Immature natural killer cell (primary cell): ENCODE measurements around the gene MACROD2. TPM values are rescaled to one million over a fixed set of nuclear protein-coding genes. Genes with fewer than 3 reads are reported as not detected.

Source experiments
- DNase-seq, 3 donors: peaks; one replicate each; pipeline ENCODE4 v3.0.0; 2022; ENCODE audit warnings: mixed read lengths in 1 of 3
- H3K27ac Mint-ChIP-seq, 6 donors: one replicate each; pipeline ENCODE4 v1.8.0; 2020; ENCODE audit warnings: mixed read lengths in 6 of 6, mild to moderate bottlenecking in 5 of 6, inconsistent platforms in 4 of 6, moderate library complexity in 3 of 6
- H3K27me3 Mint-ChIP-seq, 3 donors: one replicate each; pipeline ENCODE4 v1.8.0; 2020 to 2021; ENCODE audit warnings: low read depth in 3 of 3, mild to moderate bottlenecking in 3 of 3, mixed read lengths in 3 of 3, moderate library complexity in 3 of 3, inconsistent platforms in 1 of 3
- H3K36me3 Mint-ChIP-seq, 3 donors: one replicate each; pipeline ENCODE4 v1.8.0; 2020; ENCODE audit warnings: mixed read lengths in 3 of 3, inconsistent platforms in 2 of 3, mild to moderate bottlenecking in 2 of 3
- H3K4me1 Mint-ChIP-seq, 2 donors: one replicate each; pipeline ENCODE4 v1.8.0; 2020; ENCODE audit warnings: inconsistent platforms in 2 of 2, mild to moderate bottlenecking in 2 of 2, mixed read lengths in 2 of 2, moderate library complexity in 1 of 2
- H3K4me3 Mint-ChIP-seq, 5 donors: one replicate each; pipeline ENCODE4 v1.8.0; 2020; ENCODE audit warnings: mild to moderate bottlenecking in 5 of 5, mixed read lengths in 5 of 5, inconsistent platforms in 3 of 5, moderate library complexity in 3 of 5
- H3K9me3 Mint-ChIP-seq, 6 donors: one replicate each; pipeline ENCODE4 v1.8.0; 2020; ENCODE audit warnings: mild to moderate bottlenecking in 6 of 6, mixed read lengths in 6 of 6, inconsistent platforms in 4 of 6, moderate library complexity in 3 of 6
- polyA plus RNA-seq, 3 donors: library from polyadenylated mRNA; unstranded; fragments of 300-500 nt; fragmentation: Illumina TruSeq; gene quantifications; one replicate each; pipeline ENCODE4 v1.2.3, GENCODE V29; 2021

The MACROD2 gene
- polyA plus RNA-seq, 3 donors from 2014 or later, result not detected

DNA sequence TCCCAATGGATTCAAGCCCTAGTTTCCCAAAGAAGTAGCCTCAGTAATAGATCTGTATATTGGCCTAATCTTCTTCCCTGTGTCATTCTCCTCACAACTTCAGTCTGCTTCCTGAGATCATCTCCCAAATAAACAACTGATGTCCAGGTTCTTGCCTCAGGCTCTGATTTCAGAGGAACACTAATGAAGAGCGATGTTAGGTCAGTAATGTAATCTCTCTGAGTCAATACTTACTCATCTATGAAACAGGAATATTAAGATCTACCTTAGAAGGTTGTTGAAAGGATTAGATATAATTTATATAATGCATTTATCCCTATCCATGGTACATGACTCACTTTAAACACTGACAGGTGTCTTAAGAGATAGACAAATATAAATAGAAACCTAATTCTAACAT lies 588.1 kb downstream of the MACROD2 start:
- Mint-ChIP-seq H3K4me1 (no peaks in the 10 kb centered on the region), H3K27me3 (no peaks in the 10 kb centered on the region), H3K9me3 (peaks cover 6 to 39% (median 12%) of the 10 kb centered on the region in 6 donors), H3K36me3 (no peaks in the 10 kb centered on the region), H3K4me3 (no peak overlapping the region), H3K27ac (no peak overlapping the region)
- no peak for DNase-seq

DNA sequence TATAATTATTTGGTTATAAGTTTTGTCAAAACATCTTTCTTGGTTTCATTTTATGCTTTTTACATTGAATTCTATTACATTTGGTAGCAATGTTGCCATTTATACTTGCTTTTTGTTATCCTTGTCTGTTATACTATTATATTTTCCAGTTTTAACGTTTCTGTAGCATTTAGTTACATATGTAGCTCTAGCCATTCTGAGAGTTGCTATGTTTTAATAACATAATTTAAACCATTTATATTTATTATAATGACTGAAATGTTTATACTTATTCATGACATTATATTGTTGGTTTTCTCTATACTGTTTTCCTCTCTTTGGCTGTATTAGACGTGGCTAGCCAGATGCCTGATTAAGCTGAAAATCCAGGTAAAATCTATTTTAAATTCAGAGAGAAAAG lies 594.1 kb downstream of the MACROD2 start:
- Mint-ChIP-seq H3K9me3 (peaks cover 0 to 26% (median 10%) of the 10 kb centered on the region in 6 donors), H3K36me3 (no peaks in the 10 kb centered on the region), H3K27ac (no peak overlapping the region), H3K4me3 (no peak overlapping the region), H3K4me1 (no peaks in the 10 kb centered on the region), H3K27me3 (no peaks in the 10 kb centered on the region)
- DNase-seq, result no peak

DNA sequence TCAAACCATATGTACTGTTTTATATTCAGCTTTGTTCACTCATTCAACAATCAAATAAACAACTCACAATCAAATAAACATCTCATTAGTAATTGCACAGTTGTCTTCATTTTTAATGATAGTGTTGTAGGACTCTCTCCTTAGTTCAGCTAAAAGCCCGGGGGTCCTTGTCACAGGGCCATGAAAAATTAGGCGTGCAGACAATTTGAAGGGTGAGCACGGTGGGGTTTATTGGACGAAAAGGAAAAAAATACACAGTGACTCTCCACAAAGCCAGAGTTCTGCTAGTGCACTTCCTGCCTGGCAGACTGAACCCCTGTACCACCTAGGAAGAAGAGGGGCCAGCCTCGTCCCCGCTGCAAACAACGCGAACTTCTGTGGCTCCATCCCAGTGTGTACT lies 599.7 kb downstream of the MACROD2 start:
- no peak overlapping the region for H3K27ac Mint-ChIP-seq
- H3K4me3 Mint-ChIP-seq, result no peak overlapping the region
- no peaks in the 10 kb centered on the region for H3K4me1 Mint-ChIP-seq
- H3K27me3 Mint-ChIP-seq, result peaks cover 0 to 2% (median 1%) of the 10 kb centered on the region in 3 donors
- no peak for DNase-seq
- peaks cover 5 to 32% (median 18%) of the 10 kb centered on the region in 6 donors for H3K9me3 Mint-ChIP-seq
- no peaks in the 10 kb centered on the region for H3K36me3 Mint-ChIP-seq

DNA sequence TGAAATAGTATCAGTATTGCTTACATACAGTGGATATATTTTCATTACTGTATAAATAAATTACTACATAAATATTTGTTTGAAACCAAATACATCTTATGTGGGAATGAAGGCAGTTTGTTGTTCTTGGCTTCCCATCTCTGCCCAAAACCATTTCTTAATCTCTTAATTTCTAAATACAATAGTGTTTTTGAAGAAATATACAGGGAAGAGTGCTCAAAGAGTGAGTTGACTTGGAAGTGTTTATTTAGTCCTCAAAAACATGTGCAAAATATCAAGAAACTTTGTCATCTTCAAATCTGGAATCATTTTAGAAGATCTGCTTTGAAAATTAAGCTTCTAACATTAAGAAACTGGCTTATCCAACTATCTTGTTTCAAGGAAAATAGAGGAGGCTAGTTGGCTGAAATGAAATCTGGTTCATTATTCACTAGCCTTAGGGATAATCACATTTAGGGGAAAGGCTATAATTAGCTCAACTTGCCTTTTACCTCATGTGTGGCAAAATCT lies 601.9 kb downstream of the MACROD2 start:
- Mint-ChIP-seq H3K27me3 (peaks cover 0 to 2% (median 1%) of the 10 kb centered on the region in 3 donors), H3K4me3 (no peak overlapping the region)

DNA sequence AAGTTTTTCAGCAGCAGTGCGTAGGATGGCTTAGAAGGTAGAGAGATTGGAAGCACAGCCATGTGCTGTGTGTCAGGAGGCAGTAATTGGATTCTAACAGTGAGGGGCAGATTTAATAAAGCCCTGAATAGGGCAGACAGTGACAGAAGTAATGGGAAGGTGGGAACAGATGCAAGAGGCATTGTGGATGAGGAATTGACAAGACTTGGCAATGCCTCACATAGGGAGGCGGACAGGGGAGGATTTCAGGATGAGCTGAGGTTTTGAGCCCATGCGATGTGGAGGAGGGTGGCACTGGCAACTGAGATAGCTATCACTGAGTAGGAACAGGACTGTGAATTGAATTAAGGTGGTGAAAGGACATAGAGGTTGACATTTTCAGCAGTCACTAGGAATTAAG lies 604.3 kb downstream of the MACROD2 start:
- no peaks in the 10 kb centered on the region for H3K36me3 Mint-ChIP-seq
- no peak overlapping the region for H3K27ac Mint-ChIP-seq
- peaks cover 0 to 2% (median 1%) of the 10 kb centered on the region in 3 donors for H3K27me3 Mint-ChIP-seq
- no peak overlapping the region for H3K4me3 Mint-ChIP-seq
- DNase-seq, result no peak
- H3K4me1 Mint-ChIP-seq, result no peaks in the 10 kb centered on the region
- H3K9me3 Mint-ChIP-seq, result peaks cover 5 to 24% (median 17%) of the 10 kb centered on the region in 6 donors

More for the DNA sequence above, 601.9 kb downstream of the MACROD2 start:
- no peaks in the 10 kb centered on the region for H3K36me3 Mint-ChIP-seq
- H3K4me1 Mint-ChIP-seq, result no peaks in the 10 kb centered on the region
- H3K27ac Mint-ChIP-seq, result no peak overlapping the region
- H3K9me3 Mint-ChIP-seq, result peaks cover 5 to 22% (median 12%) of the 10 kb centered on the region in 6 donors
- no peak for DNase-seq

DNA sequence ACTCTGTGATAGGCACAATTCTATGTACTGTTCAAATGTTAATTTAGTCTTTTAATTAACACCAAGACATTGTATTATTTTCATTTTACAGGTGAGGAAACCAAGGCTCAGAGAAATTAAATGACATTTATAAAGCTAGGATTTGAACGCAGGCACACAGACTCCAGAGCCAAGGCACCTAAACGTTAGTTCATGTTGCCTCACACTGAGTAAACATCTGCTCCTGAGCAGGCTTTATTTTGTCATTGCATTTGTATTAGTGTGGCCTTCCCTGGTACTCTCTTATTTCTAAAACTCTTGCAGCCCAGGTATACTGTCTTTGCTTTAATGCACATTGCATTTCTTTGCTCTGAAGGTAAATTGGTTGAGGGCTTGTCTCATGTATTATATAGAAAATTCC lies 605.2 kb downstream of the MACROD2 start:
- H3K27ac Mint-ChIP-seq, result no peak overlapping the region
- DNase-seq, result no peak
- no peaks in the 10 kb centered on the region for H3K36me3 Mint-ChIP-seq
- no peaks in the 10 kb centered on the region for H3K4me1 Mint-ChIP-seq
- peaks cover under 1 to 25% (median 14%) of the 10 kb centered on the region in 6 donors for H3K9me3 Mint-ChIP-seq
- H3K27me3 Mint-ChIP-seq, result peaks cover 0 to 2% (median 1%) of the 10 kb centered on the region in 3 donors
- no peak overlapping the region for H3K4me3 Mint-ChIP-seq

DNA sequence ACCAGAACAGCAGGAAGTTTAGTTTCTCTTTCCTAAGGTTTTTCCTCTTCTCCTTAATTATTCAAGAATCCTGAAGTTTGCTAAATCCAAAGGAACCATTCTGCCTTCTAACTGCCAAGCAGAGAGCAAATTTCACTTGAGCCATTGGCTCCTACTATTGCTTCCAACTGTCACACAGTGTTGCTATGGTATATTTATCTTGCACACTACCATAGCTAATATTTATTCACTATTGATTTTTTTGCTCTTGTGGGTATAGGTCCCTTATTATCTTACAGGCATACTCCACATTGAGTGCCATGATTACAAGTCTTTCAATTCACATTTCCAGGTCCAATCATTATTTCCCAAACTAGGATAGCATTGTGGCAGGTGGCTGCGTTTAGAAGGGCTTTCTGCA lies 608.8 kb downstream of the MACROD2 start:
- H3K9me3 Mint-ChIP-seq, result peaks cover 2 to 31% (median 20%) of the 10 kb centered on the region in 6 donors
- H3K27me3 Mint-ChIP-seq, result peaks cover 0 to 5% (median under 1%) of the 10 kb centered on the region in 3 donors
- H3K36me3 Mint-ChIP-seq, result no peaks in the 10 kb centered on the region
- no peak overlapping the region for H3K4me3 Mint-ChIP-seq
- no peak overlapping the region for H3K27ac Mint-ChIP-seq
- no peak for DNase-seq
- no peaks in the 10 kb centered on the region for H3K4me1 Mint-ChIP-seq

DNA sequence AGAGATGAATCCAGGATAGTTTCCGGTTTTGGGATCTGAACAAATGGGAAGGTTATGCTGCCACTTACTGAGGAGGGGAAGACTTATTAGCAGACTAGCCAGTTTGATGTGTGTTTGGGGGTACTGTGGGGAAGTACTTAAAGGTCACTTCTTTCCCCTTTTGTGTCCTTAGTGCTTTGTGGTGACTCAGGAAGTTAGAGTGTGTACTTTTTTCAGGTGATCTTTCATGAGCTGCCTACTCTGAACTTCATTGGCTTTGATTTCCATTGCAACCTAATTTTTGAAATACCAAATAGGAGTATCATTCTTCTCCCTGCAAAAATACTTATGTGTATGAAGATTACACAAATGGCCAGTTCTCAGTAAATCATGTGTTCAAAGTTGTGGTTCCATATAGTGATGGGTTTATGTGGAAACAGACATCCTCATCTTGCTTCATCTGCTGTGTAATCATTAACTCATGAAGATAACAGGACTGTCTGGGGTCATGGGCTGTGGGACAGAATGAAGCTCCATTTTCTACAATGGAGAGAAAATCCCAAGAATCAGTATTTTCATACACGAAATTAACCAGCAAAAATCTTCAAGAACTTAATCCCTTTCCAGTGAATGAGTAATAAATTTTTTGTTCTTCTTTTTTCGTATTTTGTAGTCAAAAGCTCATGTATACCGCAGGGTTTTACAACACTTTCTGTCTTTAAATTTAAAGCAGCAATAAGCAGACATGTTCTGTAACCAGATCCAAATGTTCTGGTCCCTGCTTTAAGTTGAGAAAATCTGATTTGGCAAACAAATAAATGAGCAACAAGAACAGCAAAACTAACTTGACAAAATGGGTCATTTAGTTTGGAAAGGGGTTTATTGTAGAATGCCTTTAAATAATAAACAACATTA lies 614.3 kb downstream of the MACROD2 start:
- no peak overlapping the region for H3K4me3 Mint-ChIP-seq
- H3K27me3 Mint-ChIP-seq, result peaks cover 0 to 3% (median 0%) of the 10 kb centered on the region in 3 donors
- H3K9me3 Mint-ChIP-seq, result peaks cover 7 to 37% (median 18%) of the 10 kb centered on the region in 6 donors
- H3K27ac Mint-ChIP-seq, result no peak overlapping the region
- no peaks in the 10 kb centered on the region for H3K36me3 Mint-ChIP-seq
- no peaks in the 10 kb centered on the region for H3K4me1 Mint-ChIP-seq
- no peak for DNase-seq

DNA sequence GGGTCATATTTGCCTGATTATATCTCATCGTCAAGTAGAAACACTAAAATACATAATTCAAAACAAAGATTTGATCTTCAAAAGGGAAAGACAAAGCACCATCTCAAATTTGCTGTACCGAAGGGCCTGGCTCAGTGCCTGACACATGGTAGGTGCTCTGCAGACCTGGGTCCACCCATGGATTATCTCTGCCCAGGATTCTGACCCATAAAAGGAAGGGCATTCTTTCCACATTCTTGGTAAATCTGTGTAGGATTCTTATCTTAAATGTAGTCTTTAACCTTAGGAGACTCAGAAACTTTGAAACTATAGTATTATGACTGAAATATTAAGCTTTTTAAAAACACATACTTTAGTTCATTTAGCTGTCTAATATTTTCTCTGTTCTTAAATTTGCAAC lies 616.2 kb downstream of the MACROD2 start:
- Mint-ChIP-seq H3K4me3 (no peak overlapping the region), H3K4me1 (no peaks in the 10 kb centered on the region), H3K27me3 (peaks cover 0 to 3% (median 0%) of the 10 kb centered on the region in 3 donors), H3K27ac (no peak overlapping the region), H3K36me3 (no peaks in the 10 kb centered on the region), H3K9me3 (peaks cover 6 to 52% (median 20%) of the 10 kb centered on the region in 6 donors)
- DNase-seq, result no peak

DNA sequence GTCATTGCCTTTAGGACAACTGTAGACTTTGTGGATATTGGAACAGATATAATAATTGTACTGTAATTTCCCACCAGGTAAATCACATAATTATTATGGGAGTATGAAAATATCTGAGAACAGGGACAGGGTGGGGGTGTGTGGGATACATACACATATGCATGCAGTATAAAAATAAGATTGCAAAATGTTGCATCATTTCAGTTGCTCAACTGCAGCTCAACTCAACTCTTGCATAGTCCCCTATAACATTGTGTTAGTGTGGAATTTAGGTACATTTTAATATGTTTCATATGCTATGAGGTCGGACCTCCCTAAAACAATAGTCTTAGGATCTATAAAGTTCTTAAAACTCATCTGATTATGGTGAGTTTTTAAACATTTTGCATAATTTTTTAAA lies 617.1 kb downstream of the MACROD2 start:
- peaks cover 6 to 57% (median 24%) of the 10 kb centered on the region in 6 donors for H3K9me3 Mint-ChIP-seq
- DNase-seq, result no peak
- peaks cover 0 to 3% (median 0%) of the 10 kb centered on the region in 3 donors for H3K27me3 Mint-ChIP-seq
- H3K27ac Mint-ChIP-seq, result no peak overlapping the region
- no peak overlapping the region for H3K4me3 Mint-ChIP-seq
- no peaks in the 10 kb centered on the region for H3K36me3 Mint-ChIP-seq
- H3K4me1 Mint-ChIP-seq, result no peaks in the 10 kb centered on the region

DNA sequence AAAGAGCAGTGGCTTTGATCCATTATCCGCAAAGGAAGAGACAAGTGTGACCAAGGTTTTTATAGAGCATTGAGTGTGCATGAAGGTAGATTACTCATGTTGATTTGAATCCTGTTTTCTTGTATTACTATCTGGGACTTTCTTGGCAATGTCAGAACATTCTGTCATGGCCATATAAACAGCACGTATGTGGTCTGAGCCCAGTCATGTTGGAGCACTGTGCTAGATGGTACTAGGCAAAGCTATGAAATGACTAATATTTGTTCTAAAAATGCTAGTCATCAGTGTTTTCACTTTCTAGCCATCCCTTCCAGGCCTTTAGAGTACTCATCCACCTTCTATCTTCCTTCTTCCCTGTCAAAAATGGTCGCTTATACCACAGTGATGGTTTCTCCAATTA lies 620.7 kb downstream of the MACROD2 start:
- no peak overlapping the region for H3K27ac Mint-ChIP-seq

DNA sequence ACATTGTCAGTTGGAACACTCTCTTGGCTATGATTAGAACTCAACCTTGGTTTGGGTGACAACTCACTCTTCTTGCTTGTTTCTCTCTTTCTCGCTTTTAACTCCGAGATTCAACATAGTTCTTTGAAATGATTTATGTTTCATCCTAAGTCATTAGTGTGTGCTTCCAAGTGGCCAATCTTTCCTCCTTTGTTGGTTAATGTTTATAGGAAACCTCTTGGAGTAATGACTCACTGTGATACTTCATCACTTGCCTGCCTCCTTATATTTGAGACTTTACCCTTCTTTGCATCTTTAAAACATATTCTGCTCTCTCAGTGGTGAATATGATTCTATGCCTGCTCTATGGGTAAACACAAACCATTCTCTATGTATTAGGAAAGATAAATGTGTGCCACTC lies 621.8 kb downstream of the MACROD2 start:
- Mint-ChIP-seq H3K4me3 (no peak overlapping the region), H3K9me3 (peaks cover 4 to 60% (median 21%) of the 10 kb centered on the region in 6 donors), H3K27me3 (no peaks in the 10 kb centered on the region), H3K36me3 (no peaks in the 10 kb centered on the region), H3K4me1 (no peaks in the 10 kb centered on the region), H3K27ac (no peak overlapping the region)
- no peak for DNase-seq

More for the DNA sequence above, 620.7 kb downstream of the MACROD2 start:
- no peaks in the 10 kb centered on the region for H3K27me3 Mint-ChIP-seq
- peaks cover 6 to 62% (median 21%) of the 10 kb centered on the region in 6 donors for H3K9me3 Mint-ChIP-seq
- no peaks in the 10 kb centered on the region for H3K36me3 Mint-ChIP-seq
- no peaks in the 10 kb centered on the region for H3K4me1 Mint-ChIP-seq
- no peak for DNase-seq
- no peak overlapping the region for H3K4me3 Mint-ChIP-seq

DNA sequence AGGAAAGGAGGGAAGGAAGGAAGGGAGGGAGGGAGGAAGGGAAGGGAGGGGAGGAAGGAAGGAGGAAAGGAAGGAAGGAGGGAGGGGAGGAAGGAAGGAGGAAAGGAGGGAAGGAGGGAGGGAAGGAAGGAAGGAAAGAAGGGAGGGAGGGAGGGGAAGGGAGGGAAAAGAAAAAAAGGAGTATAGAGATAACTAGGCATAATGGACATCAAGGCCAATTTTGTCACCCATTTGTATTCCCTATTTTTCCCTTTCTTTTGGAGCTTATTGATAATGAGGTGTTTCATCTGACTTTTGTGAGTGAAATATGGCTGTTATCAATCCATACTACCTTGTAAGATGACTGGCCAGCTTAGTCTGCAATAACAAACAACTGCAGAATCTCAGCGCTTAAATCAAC lies 624.1 kb downstream of the MACROD2 start:
- H3K4me3 Mint-ChIP-seq, result no peak overlapping the region
- no peaks in the 10 kb centered on the region for H3K36me3 Mint-ChIP-seq
- H3K27me3 Mint-ChIP-seq, result no peaks in the 10 kb centered on the region
- H3K4me1 Mint-ChIP-seq, result no peaks in the 10 kb centered on the region
- H3K27ac Mint-ChIP-seq, result no peak overlapping the region
- peaks cover 7 to 69% (median 18%) of the 10 kb centered on the region in 6 donors for H3K9me3 Mint-ChIP-seq
- no peak for DNase-seq

DNA sequence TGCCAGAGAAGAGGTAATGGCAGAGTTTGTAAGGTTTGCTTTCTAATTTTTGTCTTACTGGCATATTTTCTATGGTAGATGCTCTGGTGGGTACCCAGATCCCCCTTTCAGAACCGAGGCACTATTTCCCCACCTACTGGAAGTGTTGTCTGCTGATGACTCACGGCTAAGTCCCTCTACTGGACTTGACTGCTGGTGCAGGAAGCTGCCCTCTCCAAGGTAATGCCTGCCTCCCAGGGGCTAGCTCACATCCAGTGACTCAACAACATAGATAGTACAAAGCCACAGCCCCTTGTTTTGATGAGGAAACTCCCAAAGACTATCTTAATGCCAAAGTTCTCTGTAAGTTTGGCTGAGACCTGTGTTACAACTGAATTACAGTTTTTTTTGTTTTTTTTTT lies 627.5 kb downstream of the MACROD2 start:
- no peak overlapping the region for H3K27ac Mint-ChIP-seq
- peaks cover under 1 to 53% (median 13%) of the 10 kb centered on the region in 6 donors for H3K9me3 Mint-ChIP-seq
- H3K4me1 Mint-ChIP-seq, result no peaks in the 10 kb centered on the region
- H3K36me3 Mint-ChIP-seq, result no peaks in the 10 kb centered on the region
- no peak for DNase-seq
- no peak overlapping the region for H3K4me3 Mint-ChIP-seq
- no peaks in the 10 kb centered on the region for H3K27me3 Mint-ChIP-seq
